Heart left ventricle (tissue), 16 donors: ENCODE results near the gene POC1A. TPM values are rescaled to one million over a fixed set of nuclear protein-coding genes. Genes with fewer than 3 reads are reported as not detected.
A peak's percentile ranks its signal among the peaks of the same experiment; 100 is the strongest.

Source experiments
- ATAC-seq, 4 donors: fragments of 200-7000 bp; cut with Tn5 transposase; one replicate each; pipeline ENCODE4 v1.9.1; 2020 to 2022; ENCODE audit warnings: moderate library complexity in 4 of 4, mild to moderate bottlenecking in 3 of 4, moderate number of reproducible peaks in 1 of 4
- DNase-seq, 5 donors: peaks; one replicate each; pipeline ENCODE4 v3.0.0-alpha.2; 2020
- H3K27ac ChIP-seq, 12 donors: fragments of 200-600 bp; sonication (generic) in 4 of 12; one replicate each; pipeline versions ENCODE4 v1.5.0 to v1.8.0; 2016 to 2022; ENCODE audit warnings: mild to moderate bottlenecking in 2 of 12
- H3K27me3 ChIP-seq, 9 donors: fragments of 200-600 bp; sonication (generic) in 2 of 9; one replicate each; pipeline versions ENCODE4 v1.5.1 to v1.8.0; 2016 to 2022; ENCODE audit warnings: mild to moderate bottlenecking in 3 of 9
- H3K36me3 ChIP-seq, 9 donors: fragments of 200-600 bp; sonication (generic) in 2 of 9; one replicate each; pipeline versions ENCODE4 v1.5.0 to v1.8.0; 2018 to 2022; ENCODE audit warnings: mild to moderate bottlenecking in 2 of 9
- H3K4me1 ChIP-seq, 12 donors: fragments of 200-600 bp; sonication (generic) in 4 of 12; one replicate each; pipeline versions ENCODE4 v1.5.0 to v1.8.0; 2016 to 2022; ENCODE audit warnings: mild to moderate bottlenecking in 3 of 12
- H3K4me3 ChIP-seq, 12 donors: fragments of 200-600 bp; sonication (generic) in 4 of 12; one replicate each; pipeline versions ENCODE4 v1.5.0 to v1.8.0; 2017 to 2022; ENCODE audit warnings: mild to moderate bottlenecking in 9 of 12, moderate library complexity in 4 of 12
- H3K9me3 ChIP-seq, 12 donors: fragments of 200-600 bp; sonication (generic) in 4 of 12; one replicate each; pipeline versions ENCODE4 v1.5.0 to v1.8.0; 2016 to 2022; ENCODE audit warnings: mild to moderate bottlenecking in 1 of 12
- POLR2A ChIP-seq, 2 donors: fragments of 450-650 bp; IDR thresholded peaks; one replicate each; pipeline ENCODE4 v1.6.1; 2017; ENCODE audit warnings: antibody characterized with exemption in 2 of 2, mild to moderate bottlenecking in 2 of 2, moderate library complexity in 2 of 2
- WGBS, 4 donors: extraction: QIAGEN DNeasy Blood & Tissue Kit in 2 of 4; methylation state at CpG; one replicate each; pipeline versions ENCODE4 v1.1.5 to v1.1.7; 2013 to 2018; 5-methylcytosine and 5-hydroxymethylcytosine counted together
- intact Hi-C, 10 donors: fragments of 100-400 bp; cut with DNase I; formaldehyde crosslinking; loops; one replicate each; pipeline versions ENCODE4 v1.11.1 to v1.14.2; 2022
- polyA plus RNA-seq, 2 donors: library from polyadenylated mRNA; stranded (reverse); fragments of 200-250 nt; gene quantifications; one replicate each; pipeline ENCODE4 v1.2.3, GENCODE V29; 2013
- total RNA-seq, 9 donors: library from RNA; depleted of rRNA in 2 of 9; stranded (reverse); fragments of >200 nt in 2 of 9; fragmentation: NEBNext Ultra II Directional in 3 of 9; extraction: Animal tissue kit (Norgen Biotek cat#: 25700) in 3 of 9; gene quantifications; one replicate each; pipeline versions ENCODE4 v1.1.0 to v1.2.4, GENCODE V29; 2016 to 2023
- TF ChIP-seq, protein P1 (sequence below), 12 donors: fragments of 200-600 bp; sonication (generic) in 4 of 12; IDR thresholded peaks; one replicate each; pipeline versions ENCODE4 v1.5.0 to v1.8.0; 2018 to 2022; ENCODE audit warnings: antibody characterized with exemption in 12 of 12, mild to moderate bottlenecking in 5 of 12
- donor health status: ischemic (EF 13 %, LVEDD 7.1; RV severe dilation, severe dysfunction).
- donor health status: healthy with polysubstance abuse.
- donor health status: DM: no; HTN: yes; CAD: no.
- donor health status: DM: no; HTN: no; CAD: no.
- donor health status: ischemic (EF 25% LVEDD 6.9; RV normal size, moderate dysfunction).
- donor health status: ischemic (EF 25% LVEDD 5.7; RV mildly dilated, moderate dysfunction).
- donor health status: healthy.
- donor health status: DM: yes; HTN: yes; CAD: no.
- donor health status: ischemic (EF 35%, LVEDD 5.7; RV mildly dilated, moderate dysfunction).
- donor health status: nonischemic (EF 11% LVEDD 7.7; RV severe dilation, severe dysfunction).
- donor health status: DM: yes; HTN: yes; CAD: no.
- donor health status: PGD.
- donor health status: ischemic (EF 29% LVEDD 5.4; RV normal size, mild dysfunction).
- donor health status: nonischemic (EF 23%, LVEDD 6.1; RV moderate dilation, normal function).

The POC1A gene
- total and polyA plus RNA-seq, 11 donors = 0.50 to 5.2 (median 1.4) TPM

DNA sequence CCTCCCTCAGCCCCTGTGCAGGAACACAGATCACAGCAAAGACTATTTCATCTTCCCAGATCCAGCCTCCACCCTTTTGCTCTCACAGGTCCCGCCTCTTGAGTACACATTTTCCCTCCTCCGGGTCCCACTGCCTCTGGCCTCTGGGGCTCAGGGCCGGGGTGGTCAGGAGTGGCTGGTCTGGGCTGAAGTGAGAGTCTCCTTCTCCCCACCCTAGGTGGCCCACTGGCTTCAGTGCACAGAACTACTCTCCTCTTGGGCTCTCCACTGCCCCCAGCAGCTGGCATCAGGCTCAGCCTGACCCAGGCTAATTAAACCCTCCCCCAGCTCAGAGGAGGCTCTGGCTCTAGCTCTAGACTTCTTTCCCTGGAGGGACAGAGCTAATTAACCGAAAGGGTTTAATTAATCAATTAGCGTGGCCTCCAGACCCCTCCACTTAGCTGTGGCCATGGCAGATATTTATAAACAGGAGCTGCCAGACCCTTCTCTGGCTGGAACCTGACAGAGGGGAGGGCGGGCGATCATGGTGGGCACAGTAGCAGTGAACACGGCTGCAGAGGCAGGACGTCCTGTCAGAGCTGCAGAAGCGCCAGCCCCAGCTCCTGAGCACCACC, 113.0 kb downstream of the POC1A start:
- Histone ChIP-seq H3K4me1 (peaks cover 1 to 37% (median 24%) of the 10 kb centered on the region in 12 donors), H3K27me3 (no peaks in the 10 kb centered on the region), H3K36me3 (no peaks in the 10 kb centered on the region), H3K4me3 (no peak overlapping the region), H3K9me3 (no peaks in the 10 kb centered on the region), H3K27ac (peak overlapping the region in 10 of 12 donors; percentile 39 to 89 (median 83))
- ATAC-seq (peak; percentile 14 to 40 (median 24)), DNase-seq (no peak)
- intact Hi-C loops = loop anchor here in 1 of 10 donors (1.0 kb wide), 1 partner anchor 21 kb away; no protein-coding TSS in a partner anchor
- TF ChIP-seq, protein P1, sequence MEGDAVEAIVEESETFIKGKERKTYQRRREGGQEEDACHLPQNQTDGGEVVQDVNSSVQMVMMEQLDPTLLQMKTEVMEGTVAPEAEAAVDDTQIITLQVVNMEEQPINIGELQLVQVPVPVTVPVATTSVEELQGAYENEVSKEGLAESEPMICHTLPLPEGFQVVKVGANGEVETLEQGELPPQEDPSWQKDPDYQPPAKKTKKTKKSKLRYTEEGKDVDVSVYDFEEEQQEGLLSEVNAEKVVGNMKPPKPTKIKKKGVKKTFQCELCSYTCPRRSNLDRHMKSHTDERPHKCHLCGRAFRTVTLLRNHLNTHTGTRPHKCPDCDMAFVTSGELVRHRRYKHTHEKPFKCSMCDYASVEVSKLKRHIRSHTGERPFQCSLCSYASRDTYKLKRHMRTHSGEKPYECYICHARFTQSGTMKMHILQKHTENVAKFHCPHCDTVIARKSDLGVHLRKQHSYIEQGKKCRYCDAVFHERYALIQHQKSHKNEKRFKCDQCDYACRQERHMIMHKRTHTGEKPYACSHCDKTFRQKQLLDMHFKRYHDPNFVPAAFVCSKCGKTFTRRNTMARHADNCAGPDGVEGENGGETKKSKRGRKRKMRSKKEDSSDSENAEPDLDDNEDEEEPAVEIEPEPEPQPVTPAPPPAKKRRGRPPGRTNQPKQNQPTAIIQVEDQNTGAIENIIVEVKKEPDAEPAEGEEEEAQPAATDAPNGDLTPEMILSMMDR (IDR thresholded peaks at IDR 0.05) = peak in 6 of 12 donors; percentile 23 to 42 (median 30)
- no peak for TF ChIP-seq POLR2A (IDR thresholded peaks at IDR 0.05)
- 75 to 82% (median 76%) methylated on average over 10 of the region's 10 CpGs for WGBS, 4 donors

DNA sequence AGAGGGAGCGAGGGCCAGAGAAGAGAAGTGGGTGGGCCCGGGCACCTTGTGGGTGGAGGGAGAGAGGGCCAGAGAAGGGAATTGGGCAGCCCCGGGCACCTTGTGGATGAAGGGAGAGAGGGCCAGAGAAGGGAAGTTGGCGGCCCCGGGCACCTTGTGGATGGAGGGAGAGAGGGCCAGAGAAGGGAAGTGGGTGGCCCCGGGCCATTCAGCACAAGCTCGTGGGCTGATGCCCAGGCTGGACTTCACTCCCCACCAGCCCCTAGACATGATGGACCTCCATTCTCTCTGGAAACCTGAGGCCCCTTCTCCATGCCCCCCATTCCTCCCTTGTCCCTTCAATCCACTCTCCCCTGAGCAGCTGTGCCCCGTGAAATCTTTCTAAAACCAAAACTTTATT, 113.6 kb downstream of the POC1A start:
- ATAC-seq = no peak
- no peaks in the 10 kb centered on the region for H3K36me3 ChIP-seq
- no peak for TF ChIP-seq POLR2A (IDR thresholded peaks at IDR 0.05)
- TF ChIP-seq, protein P1 (IDR thresholded peaks at IDR 0.05) = no peak
- H3K9me3 ChIP-seq = no peaks in the 10 kb centered on the region
- H3K27ac ChIP-seq = peak overlapping the region in 11 of 12 donors; percentile 31 to 89 (median 83)
- DNase-seq = no peak
- H3K4me3 ChIP-seq = no peak overlapping the region
- peaks cover 0 to 33% (median 20%) of the 10 kb centered on the region in 12 donors for H3K4me1 ChIP-seq
- no peaks in the 10 kb centered on the region for H3K27me3 ChIP-seq
- 81 to 93% (median 85%) methylated on average over 8 of the region's 8 CpGs for WGBS, 4 donors
- intact Hi-C loops = no loop called here

DNA sequence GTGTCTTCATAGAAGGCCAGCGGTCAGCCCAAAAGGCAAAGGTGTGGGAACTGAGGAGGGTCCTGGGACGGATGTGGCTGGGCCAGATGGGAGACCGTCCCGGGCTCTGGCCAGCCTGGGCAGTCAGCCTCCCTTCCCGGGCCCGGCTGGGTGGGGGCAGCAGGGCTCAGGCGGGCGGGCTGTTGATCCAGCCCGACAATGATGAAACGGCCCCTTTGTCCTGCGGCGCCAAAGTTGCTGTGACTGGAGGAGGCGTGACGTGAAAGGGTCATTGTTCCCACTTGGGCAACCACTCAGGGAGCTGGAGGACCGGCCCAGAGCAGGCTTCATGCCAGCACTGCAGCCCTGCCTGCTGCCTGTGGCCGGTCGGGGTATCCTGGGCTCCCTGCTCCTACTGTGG, 114.4 kb downstream of the POC1A start:
- Histone ChIP-seq H3K4me1 (peaks cover 0 to 33% (median 20%) of the 10 kb centered on the region in 12 donors), H3K27me3 (no peaks in the 10 kb centered on the region), H3K4me3 (no peak overlapping the region), H3K27ac (peak overlapping the region; percentile 70 to 91 (median 83)), H3K9me3 (no peaks in the 10 kb centered on the region), H3K36me3 (no peaks in the 10 kb centered on the region)
- ATAC-seq = peak; percentile 84 to 91 (median 86)
- peak; percentile 87 to 92 (median 89) for DNase-seq
- TF ChIP-seq POLR2A (IDR thresholded peaks at IDR 0.05) = peak in 1 of 2 donors; percentile 57
- TF ChIP-seq, protein P1 (IDR thresholded peaks at IDR 0.05) = no peak
- WGBS, 4 donors = 32 to 54% (median 40%) methylated on average over 9 to 17 of the region's 17 CpGs
- intact Hi-C loops = no loop called here

DNA sequence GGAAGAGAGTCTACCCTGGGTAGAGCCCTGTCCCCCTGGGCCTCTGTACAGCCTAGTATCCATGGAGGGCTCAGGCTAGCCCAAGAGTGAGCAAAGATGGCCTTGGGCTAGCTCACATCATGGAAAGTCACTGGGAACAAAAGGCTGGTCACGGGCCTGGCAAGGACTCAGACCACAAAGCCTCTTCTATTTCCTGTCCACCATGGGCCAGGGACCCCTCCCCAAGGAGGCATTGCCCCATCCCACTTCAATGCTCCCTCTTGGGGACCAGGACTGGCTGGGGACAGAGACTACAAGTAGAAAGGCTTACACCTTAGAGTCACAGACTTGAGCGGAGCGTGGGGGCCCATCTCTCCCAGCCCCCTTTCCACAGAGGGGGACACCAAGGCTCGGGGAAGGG, 114.8 kb downstream of the POC1A start:
- Histone ChIP-seq H3K27me3 (no peaks in the 10 kb centered on the region), H3K9me3 (no peaks in the 10 kb centered on the region), H3K4me3 (no peak overlapping the region), H3K4me1 (peaks cover 0 to 33% (median 20%) of the 10 kb centered on the region in 12 donors), H3K27ac (peak overlapping the region; percentile 70 to 91 (median 83)), H3K36me3 (no peaks in the 10 kb centered on the region)
- ATAC-seq (no peak), DNase-seq (no peak)
- WGBS, 4 donors = 78 to 87% (median 84%) methylated on average over 4 of the region's 4 CpGs
- TF ChIP-seq, protein P1 (IDR thresholded peaks at IDR 0.05) = no peak
- intact Hi-C loops = no loop called here
